ENCODE results near the gene C1QTNF8. TPM values are rescaled to one million over a fixed set of nuclear protein-coding genes. Genes with fewer than 3 reads are reported as not detected.

Gene C1QTNF8
- total RNA-seq, 2 donors from 2014 or later, result 0.34 TPM; not detected in 1

GRCh38 chr16:1135459-1135825, 39.4 kb upstream of the C1QTNF8 start:
- no peaks in the 10 kb centered on the region for H3K27me3 ChIP-seq (replicated peaks; ENCODE audit: insufficient read depth)

DNA sequence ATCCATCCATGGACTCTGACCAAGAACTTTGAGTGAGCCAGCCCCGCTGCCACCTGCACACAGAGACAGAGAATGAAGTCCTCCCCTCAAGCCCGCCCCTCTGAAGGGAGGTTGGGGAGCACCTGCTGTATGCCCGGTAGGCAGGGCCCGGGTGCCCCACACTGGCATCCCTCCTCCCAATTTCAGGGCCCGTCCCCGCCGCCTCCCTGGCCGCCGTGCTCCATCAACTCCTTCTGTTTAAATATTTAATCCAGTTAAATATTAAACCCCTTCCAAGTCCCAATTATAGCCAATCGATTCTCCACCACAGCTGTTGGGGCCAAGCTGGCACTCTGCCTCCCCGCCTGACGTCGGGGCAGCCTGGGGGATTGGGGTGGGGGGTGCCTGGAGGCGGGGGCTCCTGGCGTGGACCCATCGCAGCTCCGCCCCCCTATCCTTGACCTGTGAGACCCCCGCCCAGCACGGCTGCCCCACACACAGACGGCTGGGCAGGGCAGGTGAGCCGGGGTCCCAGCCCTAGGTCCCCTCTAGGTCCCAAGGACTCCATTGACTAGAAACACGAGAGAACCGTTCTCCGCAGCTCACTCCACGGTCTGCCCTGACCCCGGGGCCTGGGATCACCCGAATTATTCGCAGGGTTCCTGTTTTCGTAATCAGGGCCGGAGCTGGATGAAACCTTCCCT, 38.9 kb upstream of the C1QTNF8 start:
- Histone ChIP-seq H3K4me3 (no peak overlapping the region), H3K36me3 (no peaks in the 10 kb centered on the region), H3K9me3 (no peaks in the 10 kb centered on the region), H3K4me1 (replicated peaks) (no peaks in the 10 kb centered on the region), H3K27ac (no peak overlapping the region), H3K27me3 (replicated peaks; ENCODE audit: insufficient read depth) (no peaks in the 10 kb centered on the region)
- TF ChIP-seq, protein P1, sequence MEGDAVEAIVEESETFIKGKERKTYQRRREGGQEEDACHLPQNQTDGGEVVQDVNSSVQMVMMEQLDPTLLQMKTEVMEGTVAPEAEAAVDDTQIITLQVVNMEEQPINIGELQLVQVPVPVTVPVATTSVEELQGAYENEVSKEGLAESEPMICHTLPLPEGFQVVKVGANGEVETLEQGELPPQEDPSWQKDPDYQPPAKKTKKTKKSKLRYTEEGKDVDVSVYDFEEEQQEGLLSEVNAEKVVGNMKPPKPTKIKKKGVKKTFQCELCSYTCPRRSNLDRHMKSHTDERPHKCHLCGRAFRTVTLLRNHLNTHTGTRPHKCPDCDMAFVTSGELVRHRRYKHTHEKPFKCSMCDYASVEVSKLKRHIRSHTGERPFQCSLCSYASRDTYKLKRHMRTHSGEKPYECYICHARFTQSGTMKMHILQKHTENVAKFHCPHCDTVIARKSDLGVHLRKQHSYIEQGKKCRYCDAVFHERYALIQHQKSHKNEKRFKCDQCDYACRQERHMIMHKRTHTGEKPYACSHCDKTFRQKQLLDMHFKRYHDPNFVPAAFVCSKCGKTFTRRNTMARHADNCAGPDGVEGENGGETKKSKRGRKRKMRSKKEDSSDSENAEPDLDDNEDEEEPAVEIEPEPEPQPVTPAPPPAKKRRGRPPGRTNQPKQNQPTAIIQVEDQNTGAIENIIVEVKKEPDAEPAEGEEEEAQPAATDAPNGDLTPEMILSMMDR (IDR thresholded peaks at IDR 0.05), result no peak
- TF ChIP-seq POLR2AphosphoS5 (IDR thresholded peaks at IDR 0.05), result no peak
- no peak for TF ChIP-seq POLR2A (IDR thresholded peaks at IDR 0.05)
- DNase-seq (ENCODE audit: low spot score), result no peak
- 60% methylated on average over 30 of the region's 30 CpGs for WGBS
- intact Hi-C loops (cut with DNase I), result no loop called here

More at GRCh38 chr16:1135459-1135825, 39.4 kb upstream of the C1QTNF8 start:
- H3K4me1 ChIP-seq (replicated peaks), result no peaks in the 10 kb centered on the region
- no peak overlapping the region for H3K27ac ChIP-seq
- intact Hi-C loops (cut with DNase I), result no loop called here
- no peak overlapping the region for H3K4me3 ChIP-seq
- no peaks in the 10 kb centered on the region for H3K36me3 ChIP-seq
- DNase-seq (ENCODE audit: low spot score), result no peak
- H3K9me3 ChIP-seq, result no peaks in the 10 kb centered on the region
- WGBS, result 87% methylated on average over 3 of the region's 3 CpGs
- TF ChIP-seq POLR2AphosphoS5 (IDR thresholded peaks at IDR 0.05) (no peak), POLR2A (IDR thresholded peaks at IDR 0.05) (no peak)
- TF ChIP-seq, protein P1 (IDR thresholded peaks at IDR 0.05), result no peak

DNA sequence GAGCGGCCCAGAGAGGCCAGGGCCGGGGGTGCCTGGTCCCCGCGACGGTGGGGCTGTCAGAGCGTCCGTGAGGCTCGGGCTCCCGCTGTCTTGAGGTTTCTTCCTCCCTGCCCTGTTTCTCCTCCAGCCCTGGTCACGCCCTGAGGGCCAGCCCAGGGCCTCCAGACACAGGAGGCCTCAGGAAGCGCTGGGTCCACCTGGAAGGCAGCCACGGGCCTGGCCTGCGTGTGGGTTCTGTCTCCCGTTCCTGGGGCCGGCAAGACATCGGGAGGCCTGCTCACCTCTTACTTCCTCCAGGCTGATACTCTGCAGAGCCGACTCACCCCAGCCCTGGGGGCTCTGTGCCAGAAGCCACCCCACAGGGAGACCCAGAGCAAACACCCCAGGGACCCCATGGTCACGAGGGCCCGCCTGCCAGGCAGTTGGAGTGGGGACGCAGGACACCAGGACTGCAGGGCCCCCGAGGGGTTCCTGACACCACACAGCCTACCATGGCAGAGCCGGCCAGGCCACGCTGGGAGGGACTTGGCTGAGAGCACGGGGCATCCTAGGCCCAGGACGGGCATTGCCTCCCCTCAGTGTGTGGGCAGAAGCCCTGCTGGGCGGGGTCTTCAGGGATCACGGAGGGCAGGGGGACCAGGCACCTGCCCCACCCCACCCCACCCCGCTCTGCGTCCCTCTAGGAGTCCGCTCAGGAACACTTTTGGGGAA, 37.9 kb upstream of the C1QTNF8 start:
- intact Hi-C loops (cut with DNase I), result no loop called here
- 71% methylated on average over 30 of the region's 30 CpGs for WGBS
- Histone ChIP-seq H3K4me1 (replicated peaks) (no peaks in the 10 kb centered on the region), H3K4me3 (no peak overlapping the region), H3K36me3 (no peaks in the 10 kb centered on the region), H3K9me3 (no peaks in the 10 kb centered on the region), H3K27me3 (replicated peaks; ENCODE audit: insufficient read depth) (no peaks in the 10 kb centered on the region), H3K27ac (no peak overlapping the region)
- no peak for DNase-seq (ENCODE audit: low spot score)
- TF ChIP-seq, protein P1 (IDR thresholded peaks at IDR 0.05), result no peak
- TF ChIP-seq POLR2A (IDR thresholded peaks at IDR 0.05), result no peak

DNA sequence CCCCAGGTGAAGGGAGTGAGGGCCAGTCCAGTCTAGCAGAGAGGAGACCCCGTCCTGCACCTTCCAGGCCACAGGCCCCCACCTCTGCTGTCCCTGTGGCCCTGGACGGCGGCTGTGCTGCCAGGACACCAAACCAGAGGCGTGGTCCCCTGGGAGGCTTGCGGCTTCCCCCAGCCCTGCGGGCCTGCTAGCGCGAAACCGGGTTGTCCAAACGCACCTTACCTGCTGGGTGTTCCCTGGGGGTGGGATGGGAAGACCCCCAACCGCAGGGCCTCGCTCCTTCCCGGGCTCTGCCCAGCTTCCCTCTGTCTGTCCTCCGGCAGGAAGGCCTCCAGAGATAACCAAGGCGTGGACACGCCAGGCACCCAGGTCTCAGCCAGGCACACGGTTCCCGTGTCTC, 37.2 kb upstream of the C1QTNF8 start:
- Histone ChIP-seq H3K4me1 (replicated peaks) (no peaks in the 10 kb centered on the region), H3K4me3 (no peak overlapping the region), H3K27ac (no peak overlapping the region), H3K9me3 (no peaks in the 10 kb centered on the region), H3K27me3 (replicated peaks; ENCODE audit: insufficient read depth) (no peaks in the 10 kb centered on the region), H3K36me3 (no peaks in the 10 kb centered on the region)
- intact Hi-C loops (cut with DNase I), result no loop called here
- DNase-seq (ENCODE audit: low spot score), result no peak
- TF ChIP-seq POLR2A (IDR thresholded peaks at IDR 0.05) (no peak), POLR2AphosphoS5 (IDR thresholded peaks at IDR 0.05) (no peak)
- TF ChIP-seq, protein P1 (IDR thresholded peaks at IDR 0.05), result no peak
- WGBS, result 87% methylated on average over 18 of the region's 18 CpGs

- Histone ChIP-seq H3K36me3 (no peaks in the 10 kb centered on the region), H3K27ac (no peak overlapping the region), H3K4me1 (replicated peaks) (no peaks in the 10 kb centered on the region), H3K9me3 (no peaks in the 10 kb centered on the region), H3K27me3 (replicated peaks; ENCODE audit: insufficient read depth) (no peaks in the 10 kb centered on the region), H3K4me3 (no peak overlapping the region)
- TF ChIP-seq, protein P1 (IDR thresholded peaks at IDR 0.05), result no peak
- TF ChIP-seq POLR2A (IDR thresholded peaks at IDR 0.05) (no peak), POLR2AphosphoS5 (IDR thresholded peaks at IDR 0.05) (no peak)
- 59% methylated on average over 12 of the region's 15 CpGs for WGBS
- DNase-seq (ENCODE audit: low spot score), result no peak
- intact Hi-C loops (cut with DNase I), result no loop called here
Observed at GRCh38 chr16:1132431-1132830, 36.4 kb upstream of the C1QTNF8 start.

Data from prostate gland (tissue), 2 donors.